ENCODE data around the gene MED1.
"Not testable (repeated sequence)": the region's sequence is repeated elsewhere in the genome, so short reads cannot be mapped to it uniquely, and the experiment has no call there.

MED1 gene

DNA sequence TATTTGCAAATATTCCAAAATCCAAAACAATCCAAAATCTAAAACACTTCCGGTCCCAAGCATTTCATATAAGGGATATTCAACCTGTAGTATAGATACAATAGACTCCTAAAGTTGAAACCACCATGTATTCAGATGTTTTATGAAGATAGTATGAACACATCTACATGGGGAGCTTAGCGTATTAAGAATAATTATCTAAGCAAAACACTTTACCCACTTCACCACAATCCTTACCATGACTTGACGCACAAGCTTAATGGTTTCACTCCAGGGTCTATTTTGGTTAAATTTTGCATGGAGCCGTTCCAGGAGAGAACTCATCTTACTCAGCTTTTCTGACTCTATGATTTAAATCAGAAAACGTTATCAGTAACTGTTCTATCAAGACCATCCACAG, 3.5 kb downstream of the MED1 start:
- H3K27ac ChIP-seq: no peak overlapping the region
- TF ChIP-seq ZFX (IDR thresholded peaks at IDR 0.05; ENCODE audit: borderline replicate concordance): no peak
- TF ChIP-seq, protein P1, sequence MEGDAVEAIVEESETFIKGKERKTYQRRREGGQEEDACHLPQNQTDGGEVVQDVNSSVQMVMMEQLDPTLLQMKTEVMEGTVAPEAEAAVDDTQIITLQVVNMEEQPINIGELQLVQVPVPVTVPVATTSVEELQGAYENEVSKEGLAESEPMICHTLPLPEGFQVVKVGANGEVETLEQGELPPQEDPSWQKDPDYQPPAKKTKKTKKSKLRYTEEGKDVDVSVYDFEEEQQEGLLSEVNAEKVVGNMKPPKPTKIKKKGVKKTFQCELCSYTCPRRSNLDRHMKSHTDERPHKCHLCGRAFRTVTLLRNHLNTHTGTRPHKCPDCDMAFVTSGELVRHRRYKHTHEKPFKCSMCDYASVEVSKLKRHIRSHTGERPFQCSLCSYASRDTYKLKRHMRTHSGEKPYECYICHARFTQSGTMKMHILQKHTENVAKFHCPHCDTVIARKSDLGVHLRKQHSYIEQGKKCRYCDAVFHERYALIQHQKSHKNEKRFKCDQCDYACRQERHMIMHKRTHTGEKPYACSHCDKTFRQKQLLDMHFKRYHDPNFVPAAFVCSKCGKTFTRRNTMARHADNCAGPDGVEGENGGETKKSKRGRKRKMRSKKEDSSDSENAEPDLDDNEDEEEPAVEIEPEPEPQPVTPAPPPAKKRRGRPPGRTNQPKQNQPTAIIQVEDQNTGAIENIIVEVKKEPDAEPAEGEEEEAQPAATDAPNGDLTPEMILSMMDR (IDR thresholded peaks at IDR 0.05): no peak

DNA sequence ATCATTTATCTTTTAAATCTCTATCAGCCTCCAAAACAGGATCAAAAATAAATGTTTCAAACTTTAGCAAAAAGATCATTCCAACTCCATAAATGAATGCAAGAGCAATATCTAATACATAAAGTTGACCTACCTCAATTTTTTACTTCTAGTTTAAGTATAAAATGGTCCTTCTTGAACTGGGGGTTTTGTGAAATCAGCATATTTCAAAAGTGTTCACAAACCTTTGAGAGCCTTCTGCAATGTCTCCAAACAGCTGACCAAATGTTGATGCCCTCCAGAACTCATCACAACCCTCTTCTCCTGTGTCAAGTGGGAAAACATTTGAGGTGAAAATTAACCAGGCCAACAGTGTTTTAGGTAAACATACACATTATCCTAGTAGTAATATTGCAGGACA, 7.7 kb downstream of the MED1 start:
- H3K27ac ChIP-seq: no peak overlapping the region
- TF ChIP-seq, protein P1 (IDR thresholded peaks at IDR 0.05): no peak
- TF ChIP-seq ZFX (IDR thresholded peaks at IDR 0.05; ENCODE audit: borderline replicate concordance): no peak

DNA sequence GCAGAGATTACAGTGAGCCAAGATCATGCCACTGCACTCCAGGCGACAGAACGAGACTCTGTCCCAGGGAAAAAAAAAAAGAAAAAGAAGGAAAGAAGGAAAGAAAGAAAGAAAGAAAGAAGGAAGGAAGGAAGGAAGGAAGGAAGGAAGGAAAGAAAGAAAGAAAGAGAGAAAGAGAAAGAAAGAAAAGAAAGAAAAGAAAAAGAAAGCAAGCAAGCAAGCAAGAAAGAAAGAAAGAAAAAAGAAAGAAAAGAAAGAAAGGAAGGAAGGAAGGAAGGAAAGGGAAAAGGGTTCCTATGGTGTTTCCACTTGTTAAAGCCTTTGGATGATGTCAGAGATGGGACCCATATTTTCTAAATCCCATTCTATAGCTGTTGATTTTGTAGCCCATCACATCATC, 11.2 kb downstream of the MED1 start:
- H3K27ac ChIP-seq: not testable (repeated sequence)

DNA sequence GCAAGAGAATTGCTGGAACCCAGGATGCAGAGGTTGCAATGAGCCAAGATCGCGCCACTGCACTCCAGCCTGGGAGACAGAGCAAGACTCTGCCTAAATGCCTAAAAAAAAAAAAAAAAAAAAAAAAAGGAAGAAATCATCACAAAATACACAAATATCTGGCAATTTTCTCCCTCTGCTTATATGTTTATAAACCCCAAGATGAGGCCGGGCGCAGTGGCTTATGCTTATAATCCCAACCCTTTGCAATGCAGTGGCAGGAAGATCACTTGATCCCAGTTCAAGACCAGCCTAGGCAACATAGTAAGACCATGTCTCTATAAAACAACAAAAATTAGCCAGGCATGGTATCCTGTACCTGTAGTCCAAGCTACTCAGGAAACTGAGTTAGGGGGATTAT, 21.5 kb downstream of the MED1 start:
- TF ChIP-seq ZFX (IDR thresholded peaks at IDR 0.05; ENCODE audit: borderline replicate concordance): no peak
- TF ChIP-seq, protein P1 (IDR thresholded peaks at IDR 0.05): no peak
- no peak overlapping the region for H3K27ac ChIP-seq

DNA sequence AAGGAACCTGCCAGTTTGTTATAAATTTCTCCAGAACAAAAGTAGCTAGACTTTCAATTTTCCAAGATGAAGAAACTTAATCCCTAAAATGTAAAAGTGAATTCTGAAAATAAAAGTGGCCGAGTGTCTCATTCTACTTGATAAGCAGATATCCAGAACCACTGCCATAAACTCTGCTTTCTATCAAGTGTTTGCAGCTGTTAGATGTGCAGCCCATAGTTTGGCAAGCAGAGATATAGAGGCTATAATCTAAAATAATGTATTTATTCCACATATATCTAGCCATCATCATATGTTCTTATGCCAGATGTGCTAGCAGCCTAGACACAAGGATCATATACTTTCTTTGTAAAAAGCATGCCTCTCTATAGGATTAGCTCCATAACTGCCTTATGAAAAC, 34.9 kb downstream of the MED1 start:
- no peak for TF ChIP-seq ZFX (IDR thresholded peaks at IDR 0.05; ENCODE audit: borderline replicate concordance)
- TF ChIP-seq, protein P1 (IDR thresholded peaks at IDR 0.05): no peak
- no peak overlapping the region for H3K27ac ChIP-seq

DNA sequence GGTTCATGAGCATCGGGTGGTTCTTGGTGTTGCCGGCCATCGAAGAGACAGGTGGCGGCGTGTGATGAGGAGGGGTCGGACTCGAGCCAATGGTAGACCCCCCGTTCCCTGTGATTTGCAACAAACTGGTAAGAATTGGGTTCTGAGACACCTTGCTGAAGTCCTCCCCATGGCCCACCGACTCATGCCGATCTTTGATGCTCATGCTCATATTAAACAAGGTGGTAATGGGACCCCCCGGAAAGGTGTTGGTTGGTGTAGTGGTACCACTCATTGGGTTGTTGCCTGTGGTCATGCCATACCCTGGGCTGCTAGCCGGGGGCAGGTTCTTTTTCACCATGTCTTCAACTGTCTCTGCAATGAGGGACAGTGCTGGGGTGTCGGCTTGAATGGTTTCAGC, 40.8 kb downstream of the MED1 start:
- TF ChIP-seq ZFX (IDR thresholded peaks at IDR 0.05; ENCODE audit: borderline replicate concordance): no peak
- TF ChIP-seq, protein P1 (IDR thresholded peaks at IDR 0.05): no peak
- H3K27ac ChIP-seq: no peak overlapping the region

DNA sequence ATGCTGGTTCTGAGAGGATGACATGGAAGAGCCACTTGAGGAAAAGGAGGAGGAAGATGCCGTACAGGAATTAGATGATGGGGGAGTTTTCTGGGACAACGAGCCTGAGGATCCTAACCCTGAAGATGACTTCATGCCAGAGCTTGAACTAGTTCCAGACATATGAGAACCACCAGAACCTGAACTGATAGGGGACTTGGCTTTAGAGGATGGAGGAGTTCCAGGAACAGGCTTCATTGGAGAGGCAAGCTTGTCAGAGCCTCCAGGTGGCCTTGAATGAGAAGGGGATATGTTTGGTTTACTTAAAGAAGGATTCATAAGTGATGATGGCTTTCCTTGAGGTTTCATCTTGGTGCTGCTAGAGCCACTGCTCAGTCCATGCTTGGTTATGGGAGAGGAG, 42.7 kb downstream of the MED1 start:
- no peak overlapping the region for H3K27ac ChIP-seq
- TF ChIP-seq ZFX (IDR thresholded peaks at IDR 0.05; ENCODE audit: borderline replicate concordance): no peak
- TF ChIP-seq, protein P1 (IDR thresholded peaks at IDR 0.05): no peak

DNA sequence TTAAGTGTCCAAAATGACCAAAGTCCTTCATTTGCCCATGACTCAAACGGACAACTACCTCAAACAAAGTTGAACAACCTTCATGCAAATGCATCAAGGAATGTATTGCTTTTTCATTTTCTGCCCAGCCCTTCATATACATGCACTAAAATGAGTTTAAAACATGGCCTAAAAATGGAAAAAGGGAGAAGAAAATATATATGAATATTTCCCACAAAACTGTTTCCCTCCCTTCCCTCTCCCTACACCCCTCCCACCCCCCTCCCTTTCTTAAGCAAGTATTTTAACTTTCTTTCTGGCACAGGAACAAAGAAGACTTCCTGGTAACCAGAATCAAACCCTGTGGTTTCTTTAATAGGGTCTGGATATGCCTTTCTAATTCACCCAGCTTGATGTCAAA, 44.1 kb downstream of the MED1 start:
- H3K27ac ChIP-seq: no peak overlapping the region
- TF ChIP-seq, protein P1 (IDR thresholded peaks at IDR 0.05): no peak
- TF ChIP-seq ZFX (IDR thresholded peaks at IDR 0.05; ENCODE audit: borderline replicate concordance): no peak

Measured in 22Rv1 (cell line).